Fibroblast of pulmonary artery (primary cell): ENCODE results near the gene CYP27C1.

Experiments
- DNase-seq: peaks from one replicate; pipeline ENCODE4 v3.0.0-alpha.2; 2010; ENCODE audit warnings: low read depth
- H3K4me3 ChIP-seq: replicated peaks from 2 replicates; pipeline ENCODE4 v1.5.1; 2011; ENCODE audit warnings: low read depth, mild to moderate bottlenecking, control low read depth, low read length, moderate library complexity
- CTCF ChIP-seq: IDR thresholded peaks from 2 replicates; pipeline ENCODE4 v1.5.1; 2011; ENCODE audit warnings: mild to moderate bottlenecking, control low read depth, low read length, inconsistent platforms; ENCODE audit errors: missing control alignments

CYP27C1 gene

GRCh38 chr2:127188797-127189196, 31.3 kb downstream of the CYP27C1 start:
- no peak for DNase-seq
- H3K4me3 ChIP-seq = no peak overlapping the region
- TF ChIP-seq CTCF = no peak

- DNase-seq = no peak
- no peak overlapping the region for H3K4me3 ChIP-seq
- no peak for TF ChIP-seq CTCF
Observed at GRCh38 chr2:127187831-127188230, 32.3 kb downstream of the CYP27C1 start.

GRCh38 chr2:127187081-127187775, 32.9 kb downstream of the CYP27C1 start:
- no peak for DNase-seq
- TF ChIP-seq CTCF = no peak

GRCh38 chr2:127185705-127186104, 34.4 kb downstream of the CYP27C1 start:
- no peak for DNase-seq
- H3K4me3 ChIP-seq = no peak overlapping the region
- no peak for TF ChIP-seq CTCF

More at GRCh38 chr2:127187081-127187775, 32.9 kb downstream of the CYP27C1 start:
- H3K4me3 ChIP-seq = no peak overlapping the region

- no peak for TF ChIP-seq CTCF
- no peak for DNase-seq
- H3K4me3 ChIP-seq = no peak overlapping the region
Observed at GRCh38 chr2:127185093-127185492, 35.0 kb downstream of the CYP27C1 start.

- DNase-seq = no peak
- no peak overlapping the region for H3K4me3 ChIP-seq
- no peak for TF ChIP-seq CTCF
Observed at GRCh38 chr2:127183771-127184170, 36.3 kb downstream of the CYP27C1 start.

GRCh38 chr2:127182626-127183458, 37.3 kb downstream of the CYP27C1 start:
- DNase-seq = no peak
- no peak overlapping the region for H3K4me3 ChIP-seq
- no peak for TF ChIP-seq CTCF
